Caco-2 (cell line): Measurements from ENCODE around the gene SKAP1. TPM values are rescaled to one million over a fixed set of nuclear protein-coding genes. Genes with fewer than 3 reads are reported as not detected.

Experiments used
- BruUV-seq: library from RNA; stranded (reverse); fragments of 400-500 nt; replicated peaks from 2 replicates; lab custom pipeline; 2021; lab: Mats Ljungman, UMichigan
- CTCF ChIA-PET: fragments of 300-600 bp; sonication (Branson Sonifier 250); formaldehyde crosslinking; loops from one replicate; lab custom pipeline; 2022; ENCODE audit warnings: antibody characterized with exemption; lab: Charles Lee
- POLR2A ChIA-PET: fragments of 300-600 bp; sonication (Branson Sonifier 250); formaldehyde crosslinking; loops from one replicate; lab custom pipeline; 2022; ENCODE audit warnings: antibody characterized with exemption; lab: Charles Lee
- DNase-seq, 2 experiments: peaks; one replicate each; pipeline versions ENCODE4 v3.0.0 to v3.0.0-alpha.2; 2020 to 2022
- H3K27me3 ChIP-seq: replicated peaks from 2 replicates; pipeline ENCODE4 v1.6.0; 2011; ENCODE audit warnings: low read length; ENCODE audit not compliant: control insufficient read depth, insufficient read depth
- H3K36me3 ChIP-seq: 2 replicates; pipeline ENCODE4 v1.5.1; 2011; ENCODE audit warnings: low read length; ENCODE audit not compliant: control insufficient read depth, insufficient read depth
- H3K4me1 ChIP-seq: fragments of 250-450 bp; sonication (Bioruptor Pico); 2 replicates; pipeline ENCODE4 v1.5.1; 2020; ENCODE audit warnings: mild to moderate bottlenecking
- H3K4me3 ChIP-seq: 2 replicates; pipeline ENCODE4 v1.5.1; 2011; ENCODE audit warnings: low read depth, mild to moderate bottlenecking, control low read depth, low read length
- H3K9me3 ChIP-seq: fragments of 250-450 bp; sonication (Bioruptor Pico); 2 replicates; pipeline ENCODE4 v1.5.1; 2020; ENCODE audit warnings: mild to moderate bottlenecking, moderate library complexity
- H3K27ac Mint-ChIP-seq: one replicate; pipeline ENCODE4 v1.8.0; 2022; ENCODE audit warnings: mixed read lengths; ENCODE audit not compliant: unreplicated experiment
- H3K27me3 Mint-ChIP-seq: one replicate; pipeline ENCODE4 v1.8.0; 2022; ENCODE audit warnings: mixed read lengths; ENCODE audit not compliant: insufficient read depth, unreplicated experiment
- H3K36me3 Mint-ChIP-seq: one replicate; pipeline ENCODE4 v1.8.0; 2022; ENCODE audit warnings: mild to moderate bottlenecking, mixed read lengths; ENCODE audit not compliant: insufficient read depth, unreplicated experiment
- H3K4me1 Mint-ChIP-seq: one replicate; pipeline ENCODE4 v1.8.0; 2022; ENCODE audit warnings: low read depth, mixed read lengths; ENCODE audit not compliant: unreplicated experiment
- H3K4me3 Mint-ChIP-seq: one replicate; pipeline ENCODE4 v1.8.0; 2022; ENCODE audit warnings: mild to moderate bottlenecking, moderate library complexity, mixed read lengths; ENCODE audit not compliant: unreplicated experiment
- H3K9me3 Mint-ChIP-seq: one replicate; pipeline ENCODE4 v1.8.0; 2022; ENCODE audit warnings: mixed read lengths; ENCODE audit not compliant: unreplicated experiment
- intact Hi-C: fragments of 100-400 bp; cut with micrococcal nuclease; formaldehyde crosslinking; loops from one replicate; pipeline ENCODE4 v1.10.0; 2022; ENCODE audit not compliant: unreplicated experiment
- total RNA-seq: library from RNA; stranded (reverse); gene quantifications from 2 replicates; pipeline ENCODE4 v1.2.3, GENCODE V29; 2022
- TF ChIP-seq, protein P1 (sequence below), 2 experiments: fragments of 200-600 bp in 1 of 2; IDR thresholded peaks; 1 replicate in 1 of 2; 2 replicates in 1 of 2; pipeline versions ENCODE4 v1.5.1 to v1.8.0; 2011 to 2022; ENCODE audit warnings: antibody characterized with exemption in 1 of 2, control low read depth in 1 of 2, inconsistent platforms in 1 of 2, low read depth in 1 of 2, low read length in 1 of 2, mild to moderate bottlenecking in 1 of 2, moderate library complexity in 1 of 2; ENCODE audit not compliant: insufficient read depth in 1 of 2, severe bottlenecking in 1 of 2, unreplicated experiment in 1 of 2

Gene SKAP1
- total RNA-seq, 1 experiment from 2014 or later = 0.70 TPM

DNA sequence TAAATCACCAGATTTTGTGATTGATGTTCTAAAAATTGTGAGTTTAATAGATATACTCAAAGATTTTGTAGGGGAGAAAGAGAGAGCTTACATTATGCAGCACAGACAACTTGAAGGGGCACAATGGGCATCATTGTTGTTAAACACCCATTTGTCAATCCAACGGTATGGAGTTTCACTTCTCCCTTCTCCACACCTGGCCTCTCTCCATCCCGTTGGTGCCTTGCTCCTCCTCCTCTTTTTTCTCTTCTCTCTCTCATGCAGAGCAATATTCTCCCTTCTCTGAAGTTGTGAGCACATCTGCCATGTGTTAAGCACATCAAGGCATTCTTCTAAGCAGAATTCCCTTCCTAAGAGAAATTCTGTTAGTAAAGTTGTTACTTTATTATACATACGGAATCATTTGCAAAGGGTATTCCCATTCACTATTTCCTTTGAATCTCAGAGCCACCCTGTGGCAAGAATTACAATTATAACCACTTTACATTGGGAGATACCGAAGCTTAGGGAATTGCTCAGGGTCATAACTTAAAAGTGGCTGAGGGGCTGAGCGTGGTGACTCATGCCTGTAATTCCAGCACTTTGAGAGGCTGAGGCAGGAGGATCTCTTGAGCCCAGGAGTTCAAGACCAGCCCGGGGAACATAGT is 40.5 kb upstream of the SKAP1 start:
- ChIA-PET CTCF (interaction anchor here (0.5 to 1.2 kb wide), 8 partner anchors 19 to 312 kb away, joined by 3 to 8 read pairs (median 5); no protein-coding TSS in a partner anchor), POLR2A (no interaction called here)
- Mint-ChIP-seq H3K27me3 (peaks cover 4% of the 10 kb centered on the region), H3K9me3 (no peaks in the 10 kb centered on the region), H3K4me3 (no peak overlapping the region), H3K27ac (no peak overlapping the region), H3K36me3 (no peaks in the 10 kb centered on the region), H3K4me1 (peaks cover 4% of the 10 kb centered on the region)
- H3K36me3 ChIP-seq = no peaks in the 10 kb centered on the region
- H3K4me3 ChIP-seq = no peak overlapping the region
- H3K9me3 ChIP-seq = no peaks in the 10 kb centered on the region
- no peaks in the 10 kb centered on the region for H3K27me3 ChIP-seq
- intact Hi-C loops = loop anchor here (5.0 kb wide), 1 partner anchor 273 kb away; no protein-coding TSS in a partner anchor
- peaks cover 17% of the 10 kb centered on the region for H3K4me1 ChIP-seq
- peak in 1 of 2 experiments; percentile 30 for DNase-seq
- TF ChIP-seq, protein P1, sequence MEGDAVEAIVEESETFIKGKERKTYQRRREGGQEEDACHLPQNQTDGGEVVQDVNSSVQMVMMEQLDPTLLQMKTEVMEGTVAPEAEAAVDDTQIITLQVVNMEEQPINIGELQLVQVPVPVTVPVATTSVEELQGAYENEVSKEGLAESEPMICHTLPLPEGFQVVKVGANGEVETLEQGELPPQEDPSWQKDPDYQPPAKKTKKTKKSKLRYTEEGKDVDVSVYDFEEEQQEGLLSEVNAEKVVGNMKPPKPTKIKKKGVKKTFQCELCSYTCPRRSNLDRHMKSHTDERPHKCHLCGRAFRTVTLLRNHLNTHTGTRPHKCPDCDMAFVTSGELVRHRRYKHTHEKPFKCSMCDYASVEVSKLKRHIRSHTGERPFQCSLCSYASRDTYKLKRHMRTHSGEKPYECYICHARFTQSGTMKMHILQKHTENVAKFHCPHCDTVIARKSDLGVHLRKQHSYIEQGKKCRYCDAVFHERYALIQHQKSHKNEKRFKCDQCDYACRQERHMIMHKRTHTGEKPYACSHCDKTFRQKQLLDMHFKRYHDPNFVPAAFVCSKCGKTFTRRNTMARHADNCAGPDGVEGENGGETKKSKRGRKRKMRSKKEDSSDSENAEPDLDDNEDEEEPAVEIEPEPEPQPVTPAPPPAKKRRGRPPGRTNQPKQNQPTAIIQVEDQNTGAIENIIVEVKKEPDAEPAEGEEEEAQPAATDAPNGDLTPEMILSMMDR (IDR thresholded peaks at IDR 0.05; ENCODE audit: insufficient read depth in 1 of 2, low read depth in 1 of 2, low read length in 1 of 2, severe bottlenecking in 1 of 2, unreplicated experiment in 1 of 2) = no peak
- no TSS peak for BruUV-seq

DNA sequence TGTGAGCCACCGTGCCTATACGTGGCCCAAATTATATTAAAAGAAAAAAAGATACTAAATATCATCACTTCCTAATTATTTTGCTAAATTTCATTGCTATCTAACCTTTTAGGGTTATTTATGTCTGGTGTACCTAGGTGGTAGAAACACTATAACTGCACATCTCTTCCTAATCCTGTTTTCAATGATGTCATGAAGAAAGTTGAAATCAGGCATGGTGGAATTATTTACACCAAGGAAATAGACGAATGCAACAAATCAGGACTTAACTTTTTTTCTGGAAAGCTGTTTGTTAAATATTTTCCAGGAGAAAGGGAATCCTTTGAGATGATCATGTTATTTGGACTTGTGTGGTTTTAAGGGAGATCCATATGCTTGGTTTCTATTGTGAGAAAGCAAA is 39.2 kb upstream of the SKAP1 start:
- Mint-ChIP-seq H3K36me3 (no peaks in the 10 kb centered on the region), H3K27ac (no peak overlapping the region), H3K27me3 (peaks cover 4% of the 10 kb centered on the region), H3K9me3 (no peaks in the 10 kb centered on the region), H3K4me1 (peaks cover 4% of the 10 kb centered on the region), H3K4me3 (no peak overlapping the region)
- DNase-seq = no peak
- intact Hi-C loops = no loop called here
- H3K4me1 ChIP-seq = peaks cover 17% of the 10 kb centered on the region
- no peak overlapping the region for H3K4me3 ChIP-seq
- no peaks in the 10 kb centered on the region for H3K9me3 ChIP-seq
- BruUV-seq = no TSS peak
- TF ChIP-seq, protein P1 (IDR thresholded peaks at IDR 0.05; ENCODE audit: insufficient read depth in 1 of 2, low read depth in 1 of 2, low read length in 1 of 2, severe bottlenecking in 1 of 2, unreplicated experiment in 1 of 2) = no peak
- H3K27me3 ChIP-seq = no peaks in the 10 kb centered on the region
- H3K36me3 ChIP-seq = no peaks in the 10 kb centered on the region
- ChIA-PET POLR2A (no interaction called here), CTCF (no interaction called here)

DNA sequence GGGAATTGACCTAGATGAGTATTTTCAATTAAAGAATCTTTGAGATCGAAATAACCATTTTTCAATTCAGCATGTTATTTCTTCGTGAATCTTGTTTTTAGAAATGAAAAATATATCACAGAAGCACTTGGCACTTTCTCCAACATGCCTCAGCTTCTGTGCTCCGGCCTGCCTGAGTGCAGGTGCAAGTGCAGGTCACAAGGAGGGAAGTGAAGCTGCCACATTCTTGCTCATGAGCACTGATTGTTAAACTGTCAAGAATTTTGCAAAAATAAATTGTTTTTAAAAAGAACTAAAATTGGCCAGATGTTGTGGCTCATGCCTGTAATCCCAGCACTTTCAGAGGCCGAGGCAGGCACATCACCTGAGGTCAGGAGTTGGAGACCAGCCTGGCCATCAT is 38.3 kb upstream of the SKAP1 start:
- intact Hi-C loops = no loop called here
- no peak for DNase-seq
- no peaks in the 10 kb centered on the region for H3K36me3 Mint-ChIP-seq
- no peaks in the 10 kb centered on the region for H3K9me3 Mint-ChIP-seq
- no peak overlapping the region for H3K4me3 Mint-ChIP-seq
- H3K27me3 Mint-ChIP-seq = peaks cover 4% of the 10 kb centered on the region
- Histone ChIP-seq H3K4me3 (no peak overlapping the region), H3K4me1 (peaks cover 16% of the 10 kb centered on the region), H3K27me3 (no peaks in the 10 kb centered on the region), H3K36me3 (no peaks in the 10 kb centered on the region), H3K9me3 (no peaks in the 10 kb centered on the region)
- CTCF ChIA-PET = no interaction called here
- BruUV-seq = no TSS peak
- POLR2A ChIA-PET = no interaction called here
- no peak overlapping the region for H3K27ac Mint-ChIP-seq
- TF ChIP-seq, protein P1 (IDR thresholded peaks at IDR 0.05; ENCODE audit: insufficient read depth in 1 of 2, low read depth in 1 of 2, low read length in 1 of 2, severe bottlenecking in 1 of 2, unreplicated experiment in 1 of 2) = no peak
- peaks cover 4% of the 10 kb centered on the region for H3K4me1 Mint-ChIP-seq
